Pancreas (tissue), 10 donors: ENCODE measurements around the gene BICD2. TPM values are rescaled to one million over a fixed set of nuclear protein-coding genes. Genes with fewer than 3 reads are reported as not detected.
A peak's percentile ranks its signal among the peaks of the same experiment; 100 is the strongest.

Experiments used
- ATAC-seq, 4 donors: fragments of 200-7000 bp; cut with Tn5 transposase; one replicate each; pipeline versions ENCODE4 v1.8.0 to v1.9.1; 2020; ENCODE audit warnings: mild to moderate bottlenecking in 4 of 4, moderate library complexity in 4 of 4
- DNase-seq, 6 donors: peaks; one replicate each; pipeline ENCODE4 v3.0.0-alpha.2; 2020
- FAIRE-seq: peaks from 2 replicates; lab custom pipeline; 2012; peaks lifted over from hg19 to GRCh38; lab: Jason Lieb, UNC
- H3K27ac ChIP-seq, 4 donors: fragments of 200-600 bp; sonication (generic); 1 replicate in 3 of 4; 2 replicates in 1 of 4; pipeline versions ENCODE4 v1.5.0 to v1.8.0; 2020
- H3K27me3 ChIP-seq, 4 donors: fragments of 200-600 bp; one replicate each; pipeline ENCODE4 v1.8.0; 2021
- H3K36me3 ChIP-seq, 3 donors: fragments of 200-600 bp; sonication (generic) in 1 of 3; one replicate each; pipeline versions ENCODE4 v1.5.0 to v1.8.0; 2020 to 2021
- H3K4me1 ChIP-seq, 3 donors: fragments of 200-600 bp; one replicate each; pipeline ENCODE4 v1.8.0; 2021
- H3K4me3 ChIP-seq, 4 donors: fragments of 200-600 bp; sonication (generic) in 2 of 4; one replicate each; pipeline versions ENCODE4 v1.5.0 to v1.8.0; 2020 to 2021
- H3K9me3 ChIP-seq, 4 donors: fragments of 200-600 bp; one replicate each; pipeline ENCODE4 v1.8.0; 2021
- WGBS, 2 donors: extraction: QIAGEN DNeasy Blood & Tissue Kit; methylation state at CpG; one replicate each; pipeline ENCODE4 v1.1.7; 2013; 5-methylcytosine and 5-hydroxymethylcytosine counted together
- intact Hi-C, 3 donors: fragments of 100-400 bp; cut with DNase I; formaldehyde crosslinking; loops; one replicate each; pipeline versions ENCODE4 v1.11.1 to v1.14.2; 2022
- polyA plus RNA-seq, 2 donors: library from polyadenylated mRNA; stranded (reverse); fragments of 200-250 nt; gene quantifications; one replicate each; pipeline ENCODE4 v1.2.3, GENCODE V29; 2013
- total RNA-seq, 6 donors: library from RNA; stranded (reverse); fragmentation: NEBNext Ultra II Directional in 4 of 6; extraction: Animal tissue kit (Norgen Biotek cat#: 25700) in 4 of 6; gene quantifications; one replicate each; pipeline versions ENCODE4 v1.2.1 to v1.2.4, GENCODE V29; 2021 to 2023
- TF ChIP-seq, protein P1 (sequence below), 4 donors: fragments of 200-600 bp; sonication (generic) in 3 of 4; IDR thresholded peaks; one replicate each; pipeline versions ENCODE4 v1.5.0 to v1.8.0; 2021; ENCODE audit warnings: antibody characterized with exemption in 4 of 4
- donor health status: healthy with polysubstance abuse.
- donor health status: DM: no; HTN: no; CAD: no; lungs with moderate emphysema.
- donor health status: DM: no; HTN: no; CAD: no.
- donor health status: control.
- donor health status: control.
- donor health status: Bipolar disorder and iron deficiency.
- donor health status: DM: yes; HTN: yes; CAD: no.
- donor health status: DM: no; HTN: no; CAD: no.
- donor health status: DM: no; HTN: no; CAD: no.
- donor health status: DM: yes; HTN: yes; CAD: no.

BICD2 gene
- total and polyA plus RNA-seq, 8 donors = 4.9 to 13.2 (median 6.2) TPM

DNA sequence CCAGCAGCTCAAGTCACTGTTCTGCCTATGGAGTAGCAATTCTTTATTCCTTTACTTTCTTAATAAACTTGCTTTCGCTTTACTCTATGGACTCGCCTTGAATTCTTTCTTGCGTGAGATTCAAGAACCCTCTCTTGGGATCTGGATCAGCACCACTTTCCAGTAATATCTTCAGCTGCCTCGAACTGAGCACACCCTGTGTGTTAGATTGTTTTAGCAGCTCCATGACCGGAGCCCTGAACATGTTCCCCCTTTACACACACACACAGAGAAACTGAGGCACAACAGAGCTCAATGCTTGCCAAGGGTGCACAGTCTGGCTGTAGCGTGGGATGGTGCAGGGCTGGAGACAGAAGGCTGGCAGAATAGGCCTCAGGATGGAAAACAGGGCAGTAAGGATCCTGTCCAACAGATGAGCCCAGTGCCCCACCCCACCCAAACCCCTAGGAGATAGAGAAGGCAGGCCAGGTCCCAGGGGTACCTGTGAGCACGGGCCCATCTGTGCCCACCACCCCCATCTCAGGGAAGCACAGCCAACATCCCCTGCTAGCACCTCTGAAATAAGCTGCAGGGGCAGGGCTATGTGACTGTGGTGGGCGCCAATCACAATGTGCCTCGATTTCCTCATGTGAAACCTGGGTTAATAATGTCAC lies 27.9 kb downstream of the BICD2 start:
- no peak overlapping the region for H3K4me3 ChIP-seq
- no peak for ATAC-seq
- DNase-seq = no peak
- no peak overlapping the region for H3K27ac ChIP-seq
- WGBS, 2 donors = 90 to 94% methylated on average over 9 of the region's 9 CpGs
- FAIRE-seq = no peak
- no peaks in the 10 kb centered on the region for H3K36me3 ChIP-seq
- TF ChIP-seq, protein P1, sequence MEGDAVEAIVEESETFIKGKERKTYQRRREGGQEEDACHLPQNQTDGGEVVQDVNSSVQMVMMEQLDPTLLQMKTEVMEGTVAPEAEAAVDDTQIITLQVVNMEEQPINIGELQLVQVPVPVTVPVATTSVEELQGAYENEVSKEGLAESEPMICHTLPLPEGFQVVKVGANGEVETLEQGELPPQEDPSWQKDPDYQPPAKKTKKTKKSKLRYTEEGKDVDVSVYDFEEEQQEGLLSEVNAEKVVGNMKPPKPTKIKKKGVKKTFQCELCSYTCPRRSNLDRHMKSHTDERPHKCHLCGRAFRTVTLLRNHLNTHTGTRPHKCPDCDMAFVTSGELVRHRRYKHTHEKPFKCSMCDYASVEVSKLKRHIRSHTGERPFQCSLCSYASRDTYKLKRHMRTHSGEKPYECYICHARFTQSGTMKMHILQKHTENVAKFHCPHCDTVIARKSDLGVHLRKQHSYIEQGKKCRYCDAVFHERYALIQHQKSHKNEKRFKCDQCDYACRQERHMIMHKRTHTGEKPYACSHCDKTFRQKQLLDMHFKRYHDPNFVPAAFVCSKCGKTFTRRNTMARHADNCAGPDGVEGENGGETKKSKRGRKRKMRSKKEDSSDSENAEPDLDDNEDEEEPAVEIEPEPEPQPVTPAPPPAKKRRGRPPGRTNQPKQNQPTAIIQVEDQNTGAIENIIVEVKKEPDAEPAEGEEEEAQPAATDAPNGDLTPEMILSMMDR (IDR thresholded peaks at IDR 0.05) = no peak
- intact Hi-C loops = no loop called here
- H3K9me3 ChIP-seq = no peaks in the 10 kb centered on the region
- no peaks in the 10 kb centered on the region for H3K27me3 ChIP-seq
- peaks cover 9 to 16% (median 11%) of the 10 kb centered on the region in 3 donors for H3K4me1 ChIP-seq

DNA sequence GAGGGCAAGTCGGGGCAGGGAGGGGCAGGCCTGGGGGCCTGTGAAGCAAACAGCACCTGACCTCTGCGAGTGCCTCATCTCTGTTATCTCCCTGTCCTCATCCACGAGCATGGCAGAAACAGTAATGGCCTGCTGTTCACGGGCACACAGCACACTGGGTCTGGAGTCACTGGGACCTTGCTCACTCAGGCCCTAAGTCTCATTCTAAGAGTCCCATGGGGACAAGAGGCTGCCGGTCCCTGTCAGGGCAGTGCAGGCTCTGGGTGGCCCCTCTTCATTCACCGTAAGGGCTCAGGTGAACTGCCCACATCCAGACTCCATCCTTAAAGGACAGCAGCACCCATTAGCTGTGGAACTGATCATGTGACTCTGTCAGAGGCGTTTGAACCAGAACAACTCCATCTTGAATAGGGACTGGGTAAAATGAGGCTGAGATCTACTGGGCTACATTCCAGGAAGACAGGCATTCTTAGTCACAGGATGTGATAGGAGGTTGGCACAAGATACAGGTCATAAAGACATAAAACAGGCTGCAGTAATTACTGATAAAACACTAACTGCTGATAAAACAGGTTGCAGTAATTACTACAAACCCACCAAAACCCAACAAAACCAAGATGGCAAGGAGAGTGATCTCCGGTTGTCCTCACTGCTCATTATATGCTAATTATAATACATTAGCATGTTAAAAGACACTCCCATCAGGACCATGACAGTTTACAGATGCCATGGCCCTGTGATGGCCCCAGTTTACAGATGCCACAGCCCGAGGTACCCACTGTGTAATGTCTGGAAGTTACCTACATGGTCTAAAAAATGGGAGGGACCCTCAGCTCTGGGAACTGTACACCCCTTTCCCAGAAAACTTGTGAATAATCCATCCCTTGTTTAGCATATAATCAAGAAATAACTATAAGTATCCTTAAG lies 28.7 kb downstream of the BICD2 start:
- Histone ChIP-seq H3K27ac (no peak overlapping the region), H3K4me1 (peaks cover 5 to 10% (median 8%) of the 10 kb centered on the region in 3 donors), H3K4me3 (no peak overlapping the region), H3K36me3 (no peaks in the 10 kb centered on the region), H3K27me3 (no peaks in the 10 kb centered on the region), H3K9me3 (no peaks in the 10 kb centered on the region)
- intact Hi-C loops = no loop called here
- TF ChIP-seq, protein P1 (IDR thresholded peaks at IDR 0.05) = no peak
- 80 to 81% methylated on average over 9 of the region's 9 CpGs for WGBS, 2 donors
- no peak for DNase-seq
- no peak for FAIRE-seq
- ATAC-seq = no peak

DNA sequence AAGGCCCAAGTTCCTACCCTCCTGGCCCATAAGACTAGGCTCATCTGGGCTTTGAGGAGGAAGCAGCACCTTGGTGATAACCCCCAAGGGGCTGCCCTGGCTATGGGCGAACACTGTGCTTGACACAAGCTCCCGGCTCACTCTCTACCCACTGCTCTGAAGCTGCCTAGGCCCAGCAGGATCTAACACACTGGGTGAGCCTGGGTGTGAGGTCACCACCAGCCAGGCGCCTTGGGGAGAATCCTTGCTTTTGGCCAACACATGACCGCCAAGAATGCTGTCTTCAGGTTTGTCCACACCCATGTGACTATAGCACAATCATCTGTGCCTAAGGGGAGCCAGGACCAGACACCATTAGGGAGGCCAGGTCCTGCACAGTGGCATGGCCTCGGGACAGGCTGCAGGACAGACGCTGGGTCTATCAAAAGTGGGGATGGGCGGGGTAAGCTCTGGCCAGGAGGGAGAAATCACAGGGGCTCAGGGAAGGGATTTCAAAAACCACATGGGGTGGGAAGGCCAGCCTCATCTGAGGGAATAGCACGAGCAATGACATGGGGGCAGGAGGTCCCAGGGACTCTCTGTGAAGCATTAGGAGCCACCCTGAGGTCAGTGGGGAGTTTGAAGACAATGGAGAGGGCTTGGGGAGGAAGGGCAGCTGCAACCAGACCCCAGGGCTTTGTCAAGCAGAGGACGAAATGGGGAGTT lies 29.6 kb downstream of the BICD2 start:
- TF ChIP-seq, protein P1 (IDR thresholded peaks at IDR 0.05) = no peak
- H3K27me3 ChIP-seq = no peaks in the 10 kb centered on the region
- H3K4me3 ChIP-seq = no peak overlapping the region
- ATAC-seq = peak in 1 of 4 donors; percentile 7
- no peak for FAIRE-seq
- no peaks in the 10 kb centered on the region for H3K36me3 ChIP-seq
- H3K27ac ChIP-seq = no peak overlapping the region
- intact Hi-C loops = no loop called here
- 96% methylated on average over 9 of the region's 9 CpGs for WGBS, 2 donors
- no peak for DNase-seq
- no peaks in the 10 kb centered on the region for H3K9me3 ChIP-seq
- H3K4me1 ChIP-seq = peaks cover 0 to 3% (median 3%) of the 10 kb centered on the region in 3 donors

DNA sequence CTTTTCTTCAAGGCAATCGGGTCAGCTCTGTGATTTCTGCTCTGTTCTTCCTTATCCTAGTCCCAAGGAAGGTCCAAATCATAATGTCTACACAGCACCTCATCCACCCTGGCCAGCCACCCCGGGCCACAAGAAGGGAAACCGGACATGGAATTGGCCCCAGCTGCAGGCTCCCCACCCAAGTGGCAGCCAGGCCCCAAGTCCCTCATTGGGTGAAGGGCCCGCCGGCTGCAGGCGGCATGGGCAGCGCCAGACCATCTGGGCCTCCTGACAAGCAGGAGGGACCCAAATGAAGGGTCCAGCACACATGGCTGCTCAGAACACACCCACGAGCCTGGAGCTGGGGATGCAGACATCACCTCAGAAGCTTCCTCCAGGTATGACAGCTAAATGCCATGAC lies 33.7 kb downstream of the BICD2 start:
- peak in 1 of 6 donors; percentile 9 for DNase-seq

More for the DNA sequence above, 33.7 kb downstream of the BICD2 start:
- intact Hi-C loops = no loop called here
- TF ChIP-seq, protein P1 (IDR thresholded peaks at IDR 0.05) = no peak
- Histone ChIP-seq H3K27me3 (no peaks in the 10 kb centered on the region), H3K36me3 (no peaks in the 10 kb centered on the region), H3K27ac (no peak overlapping the region), H3K9me3 (no peaks in the 10 kb centered on the region), H3K4me1 (no peaks in the 10 kb centered on the region), H3K4me3 (no peak overlapping the region)
- no peak for ATAC-seq
- WGBS, 2 donors = 92 to 95% methylated on average over 8 of the region's 8 CpGs
- no peak for FAIRE-seq
